Measurements from ENCODE around the gene EPS15. TPM values are rescaled to one million over a fixed set of nuclear protein-coding genes. Genes with fewer than 3 reads are reported as not detected.

EPS15 gene
- total RNA-seq, 1 experiment from 2014 or later = 116 TPM

DNA sequence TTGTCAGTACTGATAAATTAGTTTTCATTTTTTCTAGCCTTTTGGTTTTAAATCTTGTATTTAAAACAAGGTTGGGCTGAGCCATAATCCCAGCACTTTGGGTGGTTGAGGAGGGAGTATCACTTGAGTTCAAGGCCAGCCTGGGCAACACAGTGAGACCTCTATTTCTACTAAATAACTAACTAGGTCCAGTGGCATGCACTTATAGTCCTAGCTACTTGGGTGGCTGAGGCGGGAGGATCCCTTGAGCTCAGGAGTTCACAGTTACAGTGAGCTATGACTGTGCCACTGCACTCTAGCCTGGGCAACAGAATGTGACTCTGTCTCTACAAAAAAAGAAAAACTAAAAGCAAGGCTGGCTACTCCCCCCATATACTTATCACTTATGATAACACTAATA lies 167.2 kb downstream of the EPS15 start:
- Histone ChIP-seq H3K9me2 (replicated peaks; ENCODE audit: insufficient read depth, low read length) (no peaks in the 10 kb centered on the region), H3K36me3 (ENCODE audit: insufficient read depth, low read length) (peaks cover 22% of the 10 kb centered on the region), H3K9me3 (ENCODE audit: low read length) (no peaks in the 10 kb centered on the region), H3K4me2 (ENCODE audit: low read depth, low read length, poor library complexity, severe bottlenecking) (no peak overlapping the region), H3K4me1 (ENCODE audit: low read length) (no peaks in the 10 kb centered on the region), H2AFZ (ENCODE audit: low read length) (no peak overlapping the region), H4K20me1 (ENCODE audit: insufficient read depth, low read depth, low read length) (no peaks in the 10 kb centered on the region), H3K27me3 (ENCODE audit: low read length) (no peaks in the 10 kb centered on the region), H3K27ac (ENCODE audit: low read length) (no peak overlapping the region), H3K79me2 (ENCODE audit: low read length) (no peaks in the 10 kb centered on the region), H3K4me3 (ENCODE audit: low read length) (no peak overlapping the region), H3K9ac (ENCODE audit: low read length) (no peak overlapping the region)
- DNase-seq = no peak

DNA sequence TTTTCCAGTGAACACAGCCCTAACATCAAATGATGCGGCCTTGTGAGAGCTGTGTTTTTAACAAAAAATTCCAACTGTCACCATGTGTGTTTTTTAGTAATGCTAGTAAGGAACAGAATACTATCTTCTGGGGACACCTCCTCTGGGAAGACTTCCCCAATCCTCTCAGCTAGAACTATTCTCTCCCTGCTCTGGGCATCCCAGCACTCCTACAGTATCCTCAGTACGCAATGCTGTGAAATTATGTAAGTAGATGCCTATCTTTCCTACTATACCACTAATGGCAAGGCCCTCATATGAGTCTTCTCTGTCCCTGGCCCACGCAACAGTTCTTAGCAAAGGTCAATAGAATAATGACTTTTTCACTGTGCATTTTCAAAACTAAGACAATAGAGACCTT lies 169.2 kb downstream of the EPS15 start:
- H3K9ac ChIP-seq (ENCODE audit: low read length) = no peak overlapping the region
- H3K36me3 ChIP-seq (ENCODE audit: insufficient read depth, low read length) = peaks cover 5% of the 10 kb centered on the region
- no peak overlapping the region for H3K4me3 ChIP-seq (ENCODE audit: low read length)
- no peaks in the 10 kb centered on the region for H3K4me1 ChIP-seq (ENCODE audit: low read length)
- no peaks in the 10 kb centered on the region for H3K9me3 ChIP-seq (ENCODE audit: low read length)
- no peaks in the 10 kb centered on the region for H3K9me2 ChIP-seq (replicated peaks; ENCODE audit: insufficient read depth, low read length)
- H3K79me2 ChIP-seq (ENCODE audit: low read length) = no peaks in the 10 kb centered on the region
- H2AFZ ChIP-seq (ENCODE audit: low read length) = no peak overlapping the region
- no peaks in the 10 kb centered on the region for H3K27me3 ChIP-seq (ENCODE audit: low read length)
- H4K20me1 ChIP-seq (ENCODE audit: insufficient read depth, low read depth, low read length) = no peaks in the 10 kb centered on the region
- no peak overlapping the region for H3K4me2 ChIP-seq (ENCODE audit: low read depth, low read length, poor library complexity, severe bottlenecking)
- no peak for DNase-seq
- H3K27ac ChIP-seq (ENCODE audit: low read length) = no peak overlapping the region

DNA sequence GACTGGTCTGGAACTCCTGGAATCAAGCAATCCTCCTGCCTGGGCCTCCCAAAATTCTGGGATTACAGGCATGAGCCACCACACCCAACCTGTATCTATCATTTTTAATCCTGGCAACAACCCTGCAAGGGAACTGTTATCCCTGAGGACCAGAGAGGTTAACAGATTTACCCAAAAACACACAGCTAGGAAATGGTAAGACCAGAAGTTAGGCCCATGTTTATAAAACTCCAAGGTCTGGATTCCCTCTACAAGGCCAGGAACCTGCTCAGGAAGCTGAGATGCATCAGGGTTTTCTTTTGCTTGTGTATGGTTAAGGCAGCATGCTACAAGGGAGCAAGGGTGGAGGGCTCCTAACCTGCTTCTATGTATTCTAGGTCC lies 170.9 kb downstream of the EPS15 start:
- Histone ChIP-seq H3K9me3 (ENCODE audit: low read length) (no peaks in the 10 kb centered on the region), H3K36me3 (ENCODE audit: insufficient read depth, low read length) (no peaks in the 10 kb centered on the region), H3K79me2 (ENCODE audit: low read length) (no peaks in the 10 kb centered on the region), H4K20me1 (ENCODE audit: insufficient read depth, low read depth, low read length) (no peaks in the 10 kb centered on the region), H3K9me2 (replicated peaks; ENCODE audit: insufficient read depth, low read length) (no peaks in the 10 kb centered on the region), H3K27ac (ENCODE audit: low read length) (no peak overlapping the region), H3K27me3 (ENCODE audit: low read length) (no peaks in the 10 kb centered on the region), H2AFZ (ENCODE audit: low read length) (no peak overlapping the region), H3K4me1 (ENCODE audit: low read length) (peaks cover 4% of the 10 kb centered on the region), H3K4me3 (ENCODE audit: low read length) (no peak overlapping the region), H3K4me2 (ENCODE audit: low read depth, low read length, poor library complexity, severe bottlenecking) (no peak overlapping the region), H3K9ac (ENCODE audit: low read length) (no peak overlapping the region)
- DNase-seq = no peak

DNA sequence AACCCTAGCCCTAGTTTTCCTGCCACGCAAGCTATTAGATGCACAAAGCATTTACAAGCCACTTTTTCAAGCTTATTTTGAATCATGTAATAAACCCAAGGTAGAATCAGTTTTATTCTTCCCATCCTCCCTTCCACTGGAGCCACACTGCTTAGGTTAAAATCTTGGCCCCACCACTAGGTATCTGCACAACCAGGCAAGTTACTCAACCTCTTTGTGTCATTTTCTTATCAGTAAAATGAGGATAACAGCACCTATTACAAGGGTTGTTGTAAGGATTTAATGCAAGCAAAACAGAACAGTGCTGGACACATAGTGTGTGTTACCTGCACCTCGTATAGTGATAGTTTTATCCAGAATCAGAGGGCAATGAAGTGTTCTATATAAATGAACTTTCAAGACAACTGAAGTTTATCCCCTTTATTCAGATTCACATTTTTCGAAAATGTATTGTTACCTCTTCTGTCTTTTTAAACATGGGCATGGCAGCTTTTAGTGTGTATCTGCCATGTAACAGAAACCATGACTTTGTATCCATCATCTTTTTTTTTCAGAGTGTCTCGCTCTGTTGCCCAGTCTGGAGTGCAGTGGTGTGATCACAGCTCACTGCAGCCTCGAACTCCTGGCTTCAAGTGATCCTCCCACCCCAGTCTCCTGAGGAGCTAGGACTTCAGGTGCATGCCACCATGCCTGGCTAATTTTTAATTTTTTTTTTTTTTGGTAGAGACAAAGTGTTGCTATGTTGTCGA lies 171.5 kb downstream of the EPS15 start:
- Histone ChIP-seq H4K20me1 (ENCODE audit: insufficient read depth, low read depth, low read length) (no peaks in the 10 kb centered on the region), H3K36me3 (ENCODE audit: insufficient read depth, low read length) (no peaks in the 10 kb centered on the region), H3K27me3 (ENCODE audit: low read length) (no peaks in the 10 kb centered on the region), H3K9me2 (replicated peaks; ENCODE audit: insufficient read depth, low read length) (no peaks in the 10 kb centered on the region), H3K4me3 (ENCODE audit: low read length) (no peak overlapping the region), H3K27ac (ENCODE audit: low read length) (no peak overlapping the region), H3K4me1 (ENCODE audit: low read length) (peaks cover 10% of the 10 kb centered on the region), H3K9ac (ENCODE audit: low read length) (no peak overlapping the region), H3K4me2 (ENCODE audit: low read depth, low read length, poor library complexity, severe bottlenecking) (no peak overlapping the region), H2AFZ (ENCODE audit: low read length) (no peak overlapping the region), H3K79me2 (ENCODE audit: low read length) (no peaks in the 10 kb centered on the region), H3K9me3 (ENCODE audit: low read length) (no peaks in the 10 kb centered on the region)
- DNase-seq = no peak

DNA sequence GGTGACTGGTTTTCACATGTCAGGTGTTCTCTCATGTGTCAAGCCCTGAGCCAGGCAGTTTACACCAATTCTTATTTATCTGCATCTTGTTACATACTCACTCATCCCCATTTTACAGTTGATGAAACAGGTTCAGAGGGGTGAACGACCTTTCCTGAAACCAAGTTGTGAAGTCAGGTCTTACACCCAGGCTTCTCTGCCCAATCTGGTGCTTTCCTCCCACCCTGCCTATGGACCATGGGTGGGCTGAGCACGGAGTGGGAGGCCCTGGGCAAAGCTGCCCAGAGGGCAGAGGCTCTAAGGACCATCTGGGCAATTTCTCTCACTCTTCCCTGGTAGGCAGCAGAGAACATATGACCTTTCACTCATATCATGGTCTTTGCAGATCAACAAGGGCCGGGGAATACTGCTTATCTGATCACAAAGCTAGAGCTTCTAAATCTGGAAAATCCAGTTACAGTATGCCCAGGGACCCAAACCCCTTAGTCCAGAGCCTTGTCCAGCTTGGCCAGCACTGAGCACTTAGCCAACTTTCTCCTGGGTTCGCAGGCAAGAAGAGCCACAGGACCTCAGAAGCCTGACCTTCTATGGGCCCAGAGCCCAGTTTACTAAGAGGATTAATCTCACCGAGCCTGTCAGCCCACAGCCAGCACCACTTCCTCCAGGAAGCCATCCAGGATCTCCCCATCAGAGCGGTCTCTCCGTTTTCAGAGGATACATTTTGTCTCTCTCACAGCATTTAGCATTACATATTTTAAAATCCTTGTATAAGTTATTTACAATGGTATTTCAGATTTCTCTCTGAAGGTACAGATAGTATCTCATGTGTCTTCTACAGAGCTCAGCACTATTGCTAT lies 172.8 kb downstream of the EPS15 start:
- H3K27me3 ChIP-seq (ENCODE audit: low read length) = no peaks in the 10 kb centered on the region
- no peaks in the 10 kb centered on the region for H3K36me3 ChIP-seq (ENCODE audit: insufficient read depth, low read length)
- H3K4me3 ChIP-seq (ENCODE audit: low read length) = no peak overlapping the region
- H4K20me1 ChIP-seq (ENCODE audit: insufficient read depth, low read depth, low read length) = no peaks in the 10 kb centered on the region
- peaks cover 23% of the 10 kb centered on the region for H3K4me1 ChIP-seq (ENCODE audit: low read length)
- H3K9ac ChIP-seq (ENCODE audit: low read length) = no peak overlapping the region
- H3K9me2 ChIP-seq (replicated peaks; ENCODE audit: insufficient read depth, low read length) = no peaks in the 10 kb centered on the region
- DNase-seq = no peak
- H3K79me2 ChIP-seq (ENCODE audit: low read length) = no peaks in the 10 kb centered on the region
- no peak overlapping the region for H2AFZ ChIP-seq (ENCODE audit: low read length)
- no peak overlapping the region for H3K4me2 ChIP-seq (ENCODE audit: low read depth, low read length, poor library complexity, severe bottlenecking)
- H3K9me3 ChIP-seq (ENCODE audit: low read length) = no peaks in the 10 kb centered on the region
- H3K27ac ChIP-seq (ENCODE audit: low read length) = no peak overlapping the region

DNA sequence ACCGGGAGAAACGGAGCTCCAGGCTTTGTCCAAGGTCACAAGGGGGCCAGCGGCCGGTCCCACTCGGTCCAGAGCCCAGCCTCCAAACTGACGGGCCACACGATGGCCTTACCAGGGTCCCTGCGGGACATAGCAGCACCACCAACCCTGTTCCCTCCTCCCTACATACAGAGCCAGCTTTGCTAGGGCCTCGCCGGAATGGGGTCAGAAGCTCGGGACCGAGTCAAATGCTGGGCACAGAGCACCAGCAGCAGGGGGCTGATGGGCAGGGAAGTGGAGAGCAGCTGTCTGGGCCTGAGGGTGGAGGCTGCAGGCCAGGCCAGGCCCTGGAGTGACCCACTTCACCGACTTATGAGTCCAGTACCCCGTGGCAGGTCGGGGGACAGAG lies 173.8 kb downstream of the EPS15 start:
- no peak for DNase-seq
- Histone ChIP-seq H3K36me3 (ENCODE audit: insufficient read depth, low read length) (no peaks in the 10 kb centered on the region), H3K9me3 (ENCODE audit: low read length) (no peaks in the 10 kb centered on the region), H3K4me1 (ENCODE audit: low read length) (peaks cover 33% of the 10 kb centered on the region), H2AFZ (ENCODE audit: low read length) (no peak overlapping the region), H4K20me1 (ENCODE audit: insufficient read depth, low read depth, low read length) (no peaks in the 10 kb centered on the region), H3K9ac (ENCODE audit: low read length) (no peak overlapping the region), H3K79me2 (ENCODE audit: low read length) (no peaks in the 10 kb centered on the region), H3K27ac (ENCODE audit: low read length) (no peak overlapping the region), H3K4me2 (ENCODE audit: low read depth, low read length, poor library complexity, severe bottlenecking) (no peak overlapping the region), H3K9me2 (replicated peaks; ENCODE audit: insufficient read depth, low read length) (no peaks in the 10 kb centered on the region), H3K4me3 (ENCODE audit: low read length) (no peak overlapping the region), H3K27me3 (ENCODE audit: low read length) (no peaks in the 10 kb centered on the region)

DNA sequence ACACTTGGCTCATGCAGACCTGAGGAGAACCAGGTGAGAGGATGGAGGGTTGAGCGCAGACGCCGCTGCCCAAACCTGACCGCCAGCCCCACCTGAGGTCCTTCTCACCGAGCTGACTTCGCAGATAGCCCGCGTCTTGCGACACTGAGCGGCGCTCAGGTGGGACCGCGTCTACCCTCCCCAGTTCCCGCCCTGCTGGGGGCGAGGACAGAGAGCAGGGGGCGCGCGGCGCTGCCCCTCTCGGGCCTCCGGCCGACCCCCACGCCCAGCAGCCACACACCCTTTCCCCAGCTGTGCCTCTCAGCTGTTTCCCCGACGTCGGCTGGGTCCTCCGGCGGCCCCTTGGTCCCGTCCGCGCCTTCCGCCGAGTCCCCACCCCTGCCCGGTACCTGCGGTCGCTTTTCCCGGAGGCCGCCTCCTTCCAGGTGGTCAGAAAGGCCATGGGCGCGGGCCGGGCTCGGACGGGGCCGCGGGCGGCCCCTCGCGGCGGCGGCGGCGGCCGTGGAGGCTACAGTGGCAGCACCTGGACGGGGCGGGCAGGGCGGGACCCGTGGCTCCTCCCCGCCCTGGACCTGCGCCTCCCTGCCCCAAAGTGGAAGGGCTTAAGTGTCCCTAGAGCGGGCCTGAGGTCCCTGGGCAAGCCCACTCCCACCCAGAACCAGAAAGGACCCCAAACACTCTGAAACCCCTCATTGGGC lies 174.3 kb downstream of the EPS15 start:
- H3K9ac ChIP-seq (ENCODE audit: low read length) = no peak overlapping the region

DNA sequence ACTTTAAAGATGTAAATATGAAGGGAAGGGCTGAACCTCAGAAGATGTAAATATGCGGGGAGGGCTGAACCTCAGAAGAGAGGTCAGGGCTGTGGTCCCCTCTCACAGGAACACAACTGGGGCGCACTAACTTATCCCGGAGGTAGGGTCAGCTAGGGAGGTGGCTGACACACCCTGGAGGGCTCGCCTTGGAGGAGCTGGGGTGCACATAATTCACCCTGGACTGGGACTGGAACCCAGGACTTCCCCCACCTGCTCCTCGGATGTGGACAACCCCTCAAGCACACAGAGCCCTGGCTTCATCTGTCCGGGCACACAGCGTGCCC lies 174.8 kb downstream of the EPS15 start:
- Histone ChIP-seq H3K4me2 (ENCODE audit: low read depth, low read length, poor library complexity, severe bottlenecking) (no peak overlapping the region), H4K20me1 (ENCODE audit: insufficient read depth, low read depth, low read length) (no peaks in the 10 kb centered on the region), H2AFZ (ENCODE audit: low read length) (no peak overlapping the region), H3K9me2 (replicated peaks; ENCODE audit: insufficient read depth, low read length) (no peaks in the 10 kb centered on the region), H3K4me1 (ENCODE audit: low read length) (peaks cover 39% of the 10 kb centered on the region), H3K9ac (ENCODE audit: low read length) (no peak overlapping the region), H3K79me2 (ENCODE audit: low read length) (no peaks in the 10 kb centered on the region), H3K4me3 (ENCODE audit: low read length) (no peak overlapping the region), H3K9me3 (ENCODE audit: low read length) (no peaks in the 10 kb centered on the region), H3K36me3 (ENCODE audit: insufficient read depth, low read length) (no peaks in the 10 kb centered on the region), H3K27me3 (ENCODE audit: low read length) (no peaks in the 10 kb centered on the region), H3K27ac (ENCODE audit: low read length) (no peak overlapping the region)
- no peak for DNase-seq

More for the DNA sequence above, 174.3 kb downstream of the EPS15 start:
- no peaks in the 10 kb centered on the region for H3K36me3 ChIP-seq (ENCODE audit: insufficient read depth, low read length)
- H4K20me1 ChIP-seq (ENCODE audit: insufficient read depth, low read depth, low read length) = no peaks in the 10 kb centered on the region
- no peak overlapping the region for H3K4me2 ChIP-seq (ENCODE audit: low read depth, low read length, poor library complexity, severe bottlenecking)
- DNase-seq = no peak
- H3K4me1 ChIP-seq (ENCODE audit: low read length) = peaks cover 38% of the 10 kb centered on the region
- H3K79me2 ChIP-seq (ENCODE audit: low read length) = no peaks in the 10 kb centered on the region
- no peak overlapping the region for H3K4me3 ChIP-seq (ENCODE audit: low read length)
- H3K27ac ChIP-seq (ENCODE audit: low read length) = no peak overlapping the region
- H3K9me2 ChIP-seq (replicated peaks; ENCODE audit: insufficient read depth, low read length) = no peaks in the 10 kb centered on the region
- H2AFZ ChIP-seq (ENCODE audit: low read length) = no peak overlapping the region
- H3K27me3 ChIP-seq (ENCODE audit: low read length) = no peaks in the 10 kb centered on the region
- no peaks in the 10 kb centered on the region for H3K9me3 ChIP-seq (ENCODE audit: low read length)
